VCaP (cell line): ENCODE data around the gene HMCES.

ENCODE experiments used
- H3K27ac ChIP-seq: fragments of 450-650 bp; 2 replicates; pipeline ENCODE4 v1.5.1; 2017
- CTCF ChIP-seq: fragments of 450-650 bp; conservative IDR thresholded peaks from 2 replicates; pipeline ENCODE4 v1.5.1; 2017; ENCODE audit warnings: mild to moderate bottlenecking, moderate library complexity

The HMCES gene

GRCh38 chr3:129308636-129309035 is 30.0 kb downstream of the HMCES start:
- H3K27ac ChIP-seq, result no peak overlapping the region
- no peak for TF ChIP-seq CTCF

DNA sequence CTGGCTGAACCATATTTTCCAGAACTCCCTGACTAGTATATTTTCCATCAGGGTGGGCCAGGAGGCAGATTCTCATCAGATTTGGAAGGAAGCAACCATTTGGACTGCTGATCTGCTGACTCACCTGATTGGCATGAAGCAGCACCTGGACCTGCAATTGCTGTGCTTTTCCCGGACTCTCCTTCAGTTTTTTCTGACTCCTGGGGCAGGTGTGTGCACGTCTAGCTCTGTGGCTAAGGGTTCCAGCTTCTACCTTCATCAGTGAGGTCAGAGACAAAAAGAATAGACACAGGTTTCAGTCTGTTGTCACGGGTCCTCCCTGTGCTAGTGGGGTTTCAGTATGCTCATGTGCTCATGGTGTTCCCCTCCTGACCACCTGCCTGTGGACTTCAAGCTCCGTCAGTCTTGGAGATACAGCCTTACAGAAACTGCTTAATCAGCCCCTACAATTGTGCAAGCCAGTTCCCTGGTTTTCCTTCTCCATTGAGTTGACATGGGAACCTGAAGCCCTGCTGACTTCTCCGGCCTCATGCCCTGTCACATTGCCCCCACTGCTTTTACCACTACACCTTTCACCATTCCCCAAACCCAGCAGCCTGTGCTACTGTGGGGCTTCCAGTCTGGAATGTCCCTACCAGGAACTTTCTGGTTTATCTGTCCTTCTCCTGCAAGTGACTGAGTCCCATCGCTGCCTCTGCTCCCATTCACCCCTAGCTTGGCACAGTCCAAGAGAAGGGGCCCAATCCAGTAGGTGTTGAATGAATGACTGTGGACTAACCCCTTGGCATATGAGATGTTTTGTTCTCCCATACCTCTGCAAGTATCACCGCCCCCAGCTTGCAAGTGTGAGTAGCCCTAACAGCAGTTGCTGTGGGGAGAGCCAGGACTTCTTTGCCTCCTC is 31.7 kb downstream of the HMCES start:
- no peak overlapping the region for H3K27ac ChIP-seq
- TF ChIP-seq CTCF, result no peak

DNA sequence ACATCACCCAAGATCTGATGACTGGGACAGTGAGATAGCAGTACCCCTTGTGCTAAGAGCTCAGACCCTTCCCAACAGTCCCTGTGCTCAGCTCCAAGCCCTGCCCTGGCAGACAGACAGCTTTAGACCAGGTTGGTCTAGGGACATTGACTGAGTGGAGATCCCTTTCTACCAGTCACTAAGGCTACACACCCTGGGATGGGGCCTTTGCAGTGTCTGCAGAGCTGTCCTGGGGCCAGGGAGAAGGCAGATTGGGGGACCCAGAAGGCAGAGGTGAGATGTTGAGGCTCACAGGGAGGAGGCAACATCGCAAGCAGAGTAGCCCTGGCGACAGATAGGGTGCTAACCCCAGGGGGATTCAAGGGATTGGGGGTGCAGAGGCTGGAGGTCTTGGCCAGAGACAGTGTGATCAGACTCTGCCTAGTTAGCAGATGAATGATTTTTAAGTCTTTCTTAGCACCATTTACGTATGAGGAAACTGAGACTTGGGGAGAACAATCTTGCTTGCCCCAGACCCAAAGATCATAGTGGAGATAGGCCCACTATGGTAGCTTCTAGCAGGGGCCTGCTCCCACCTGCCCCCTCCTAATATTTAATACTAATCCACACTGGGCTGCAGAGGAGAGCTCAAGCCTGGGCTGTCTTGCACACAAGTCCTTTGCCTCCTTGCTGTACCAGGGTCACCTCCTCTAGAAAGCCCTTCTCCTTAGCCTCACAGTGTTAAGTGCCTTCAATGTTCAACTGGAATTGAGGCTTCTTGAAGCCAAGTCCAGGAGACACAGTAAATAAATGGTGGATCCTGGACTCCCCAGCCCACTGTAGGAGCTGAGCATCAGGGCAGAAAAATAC is 32.6 kb downstream of the HMCES start:
- TF ChIP-seq CTCF, result no peak
- no peak overlapping the region for H3K27ac ChIP-seq

DNA sequence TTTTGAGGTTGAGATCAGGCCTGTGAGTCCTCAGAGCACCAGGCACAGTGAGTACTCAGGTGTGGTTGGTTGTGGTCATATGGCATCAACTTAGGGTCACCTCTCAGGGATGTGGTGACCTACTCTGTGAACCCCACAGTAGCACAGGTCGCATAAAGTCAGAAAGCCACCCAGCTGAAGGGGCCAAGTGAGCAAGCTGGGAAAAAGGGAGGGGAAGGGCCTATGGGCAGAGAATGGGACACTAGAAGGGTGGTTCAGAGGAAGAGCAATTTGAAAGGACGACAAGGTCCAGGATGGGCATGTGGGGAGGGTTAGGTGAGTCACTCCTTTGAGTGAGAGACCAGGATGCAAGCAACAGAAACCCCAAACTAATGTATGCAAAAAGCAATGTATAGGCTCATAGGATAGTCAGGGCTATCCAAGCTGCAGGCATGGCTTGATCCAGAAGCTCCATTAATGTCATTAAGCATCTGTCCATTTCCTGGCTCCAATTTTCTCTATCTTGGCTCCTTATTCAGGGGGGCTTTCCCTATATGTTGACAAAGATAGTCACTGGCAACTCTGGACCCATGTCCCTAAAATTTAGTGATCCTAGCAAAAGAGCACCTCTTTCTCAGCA is 33.5 kb downstream of the HMCES start:
- TF ChIP-seq CTCF, result no peak
- no peak overlapping the region for H3K27ac ChIP-seq

DNA sequence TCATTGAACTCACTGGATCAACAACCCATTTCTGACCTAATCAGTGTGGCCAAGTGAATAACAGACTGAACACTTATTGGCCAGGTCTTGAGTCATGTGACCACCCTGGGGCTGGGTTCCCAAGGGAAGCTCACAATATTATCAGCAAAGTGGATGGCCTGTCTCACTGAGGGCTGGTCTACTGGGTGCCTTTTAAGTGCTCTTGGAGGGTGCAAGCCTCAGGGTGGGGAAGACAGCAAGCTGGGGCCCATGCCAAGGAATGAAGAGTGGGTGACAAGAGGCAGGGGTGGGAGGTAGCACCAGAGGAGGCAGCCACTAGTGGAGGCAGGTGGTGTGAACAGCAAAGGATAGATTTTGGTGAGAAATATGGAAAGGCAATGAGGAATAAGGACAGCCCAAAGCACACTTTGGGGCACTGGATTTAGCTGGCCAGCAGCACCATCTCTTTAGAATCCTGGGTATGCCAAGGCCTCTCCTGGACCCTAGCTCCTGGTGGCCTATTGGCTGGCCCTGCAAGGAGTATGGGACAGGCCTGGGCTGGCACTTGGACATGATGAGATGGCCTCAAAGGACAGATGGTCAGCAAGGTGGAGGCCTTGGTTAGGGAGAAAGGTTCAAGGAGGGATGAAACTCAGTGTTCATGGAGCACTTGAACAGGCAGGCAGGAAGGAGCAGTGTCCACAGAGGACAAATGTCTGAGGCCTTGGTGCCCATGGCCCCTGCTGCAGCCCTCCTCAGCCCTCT is 34.2 kb downstream of the HMCES start:
- no peak overlapping the region for H3K27ac ChIP-seq
- no peak for TF ChIP-seq CTCF

GRCh38 chr3:129313415-129313664 is 34.7 kb downstream of the HMCES start:
- no peak overlapping the region for H3K27ac ChIP-seq
- TF ChIP-seq CTCF, result no peak
